Measurements from ENCODE around the gene ANKRD13A. TPM values are rescaled to one million over a fixed set of nuclear protein-coding genes. Genes with fewer than 3 reads are reported as not detected.

Gene ANKRD13A
- total and polyA plus RNA-seq, 2 of the 13 experiments (the other 11 are each of a cell fraction or from before 2014, with no cell fraction given), result 34.1 to 41.6 TPM

- TF ChIP-seq, protein P1, sequence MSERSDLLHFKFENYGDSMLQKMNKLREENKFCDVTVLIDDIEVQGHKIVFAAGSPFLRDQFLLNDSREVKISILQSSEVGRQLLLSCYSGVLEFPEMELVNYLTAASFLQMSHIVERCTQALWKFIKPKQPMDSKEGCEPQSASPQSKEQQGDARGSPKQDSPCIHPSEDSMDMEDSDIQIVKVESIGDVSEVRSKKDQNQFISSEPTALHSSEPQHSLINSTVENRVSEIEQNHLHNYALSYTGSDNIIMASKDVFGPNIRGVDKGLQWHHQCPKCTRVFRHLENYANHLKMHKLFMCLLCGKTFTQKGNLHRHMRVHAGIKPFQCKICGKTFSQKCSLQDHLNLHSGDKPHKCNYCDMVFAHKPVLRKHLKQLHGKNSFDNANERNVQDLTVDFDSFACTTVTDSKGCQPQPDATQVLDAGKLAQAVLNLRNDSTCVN (CRISPR knock-in tag; IDR thresholded peaks at IDR 0.05; ENCODE audit: borderline replicate concordance), result peak; percentile 61; the same call in 1 of the 2 replicates
- no peak for TF ChIP-seq ZNF644 (CRISPR knock-in tag; IDR thresholded peaks at IDR 0.05; ENCODE audit: low read depth)
- no peak for TF ChIP-seq SMARCC2 (IDR thresholded peaks at IDR 0.05)
- no peak for TF ChIP-seq ZNF282 (IDR thresholded peaks at IDR 0.05; ENCODE audit: partially characterized antibody)
- TF ChIP-seq YEATS4 (CRISPR knock-in tag; IDR thresholded peaks at IDR 0.05; ENCODE audit: borderline replicate concordance), result peak; percentile 80
- TF ChIP-seq ZNF317 (CRISPR knock-in tag; IDR thresholded peaks at IDR 0.05), result no peak
- TF ChIP-seq PHB2 (IDR thresholded peaks at IDR 0.05; ENCODE audit: partially characterized antibody), result no peak
- no peak for TF ChIP-seq ZNF10 (CRISPR knock-in tag; IDR thresholded peaks at IDR 0.05; ENCODE audit: borderline replicate concordance, low read depth)
- peak; percentile 68; the same call in 1 of the 2 replicates for TF ChIP-seq NRL (CRISPR knock-in tag; IDR thresholded peaks at IDR 0.05; ENCODE audit: borderline replicate concordance)
- TF ChIP-seq AKAP8 (CRISPR knock-in tag; IDR thresholded peaks at IDR 0.05), result peak; percentile 76
- TF ChIP-seq GATAD2A (CRISPR knock-in tag; IDR thresholded peaks at IDR 0.05), result no peak; the same call in 1 of the 2 replicates
- peak; percentile 9; the same call in 1 of the 2 replicates for TF ChIP-seq HHEX (CRISPR knock-in tag; IDR thresholded peaks at IDR 0.05)
- TF ChIP-seq ZNF891 (CRISPR knock-in tag; IDR thresholded peaks at IDR 0.05), result peak; percentile 73
- peak; percentile 62; the same call in 1 of the 2 replicates for TF ChIP-seq AHR (CRISPR knock-in tag; IDR thresholded peaks at IDR 0.05)
- TF ChIP-seq TBP (CRISPR knock-in tag; IDR thresholded peaks at IDR 0.05), result no peak
- TF ChIP-seq NR2C2 (CRISPR knock-in tag; IDR thresholded peaks at IDR 0.05; ENCODE audit: borderline replicate concordance), result peak; percentile 99
- peak; percentile 81 for TF ChIP-seq YY1 (IDR thresholded peaks at IDR 0.05; ENCODE audit: insufficient read depth, insufficient replicate concordance, low read depth, low read length)
- no peak for TF ChIP-seq ZNF83 (CRISPR knock-in tag; IDR thresholded peaks at IDR 0.05; ENCODE audit: borderline replicate concordance)
- TF ChIP-seq MED1 (CRISPR knock-in tag; IDR thresholded peaks at IDR 0.05), result peak; percentile 81
- no peak for TF ChIP-seq ZFP41 (CRISPR knock-in tag; IDR thresholded peaks at IDR 0.05; ENCODE audit: borderline replicate concordance)
- no peak for TF ChIP-seq TAF15 (IDR thresholded peaks at IDR 0.05; ENCODE audit: low read depth, low read length, poor library complexity, severe bottlenecking)
- TF ChIP-seq CAMTA2 (CRISPR knock-in tag; IDR thresholded peaks at IDR 0.05; ENCODE audit: borderline replicate concordance), result no peak
- TF ChIP-seq JUND (CRISPR knock-in tag; IDR thresholded peaks at IDR 0.05), result no peak
- peak; percentile 79 for TF ChIP-seq TEAD3 (CRISPR knock-in tag; optimal IDR thresholded peaks at IDR 0.05; ENCODE audit: borderline replicate concordance)
- TF ChIP-seq, protein P2, sequence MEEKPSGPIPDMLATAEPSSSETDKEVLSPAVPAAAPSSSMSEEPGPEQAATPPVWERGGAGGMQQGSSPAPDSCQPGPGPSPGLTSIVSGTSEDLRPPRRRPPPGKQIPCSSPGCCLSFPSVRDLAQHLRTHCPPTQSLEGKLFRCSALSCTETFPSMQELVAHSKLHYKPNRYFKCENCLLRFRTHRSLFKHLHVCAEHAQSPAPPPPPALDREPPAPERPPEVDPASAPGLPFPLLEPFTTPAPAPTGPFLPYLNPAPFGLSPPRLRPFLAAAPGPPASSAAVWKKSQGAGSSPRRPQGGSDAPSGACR (CRISPR knock-in tag; IDR thresholded peaks at IDR 0.05), result peak; percentile 86
- TF ChIP-seq, protein P3, sequence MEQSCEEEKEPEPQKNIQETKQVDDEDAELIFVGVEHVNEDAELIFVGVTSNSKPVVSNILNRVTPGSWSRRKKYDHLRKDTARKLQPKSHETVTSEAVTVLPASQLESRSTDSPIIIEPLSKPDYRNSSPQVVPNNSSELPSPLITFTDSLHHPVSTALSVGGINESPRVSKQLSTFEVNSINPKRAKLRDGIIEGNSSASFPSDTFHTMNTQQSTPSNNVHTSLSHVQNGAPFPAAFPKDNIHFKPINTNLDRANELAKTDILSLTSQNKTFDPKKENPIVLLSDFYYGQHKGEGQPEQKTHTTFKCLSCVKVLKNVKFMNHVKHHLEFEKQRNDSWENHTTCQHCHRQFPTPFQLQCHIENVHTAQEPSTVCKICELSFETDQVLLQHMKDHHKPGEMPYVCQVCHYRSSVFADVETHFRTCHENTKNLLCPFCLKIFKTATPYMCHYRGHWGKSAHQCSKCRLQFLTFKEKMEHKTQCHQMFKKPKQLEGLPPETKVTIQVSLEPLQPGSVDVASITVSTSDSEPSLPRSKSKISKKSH (CRISPR knock-in tag; IDR thresholded peaks at IDR 0.05; ENCODE audit: borderline replicate concordance), result peak; percentile 92
Observed at GRCh38 chr12:110048242-110049027, 49.2 kb downstream of the ANKRD13A start, which contains the start of gene C12orf76 (continued).

Data from HepG2 (cell line).